GM12873 (cell line): ENCODE data around the gene CCDC54.

Experiments
- TF ChIP-seq, protein P1 (sequence below): IDR thresholded peaks from 2 replicates; pipeline ENCODE4 v1.5.1; 2012; ENCODE audit warnings: low read depth, mild to moderate bottlenecking, moderate library complexity, low read length, control low read depth; ENCODE audit not compliant: insufficient read depth; ENCODE audit errors: missing control alignments

CCDC54 gene

DNA sequence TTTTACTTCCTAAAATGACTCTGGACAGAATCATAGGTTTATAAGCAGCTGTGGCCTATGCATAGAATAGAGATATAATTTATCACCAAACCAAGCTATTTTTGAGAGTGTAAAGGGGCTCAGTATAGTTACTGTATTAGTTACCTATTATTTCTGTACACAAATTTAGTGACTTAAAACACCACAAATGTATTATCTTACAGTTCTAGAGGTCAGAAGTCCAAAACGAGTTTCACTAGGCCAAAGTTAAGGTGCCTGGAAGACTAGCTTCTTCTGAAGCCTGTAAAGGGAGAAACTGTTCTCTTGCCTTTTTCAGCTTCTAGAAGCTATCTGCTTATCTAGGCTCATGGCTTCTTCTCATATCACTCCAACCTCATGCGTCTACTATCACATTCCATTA, 30.1 kb downstream of the CCDC54 start:
- TF ChIP-seq, protein P1, sequence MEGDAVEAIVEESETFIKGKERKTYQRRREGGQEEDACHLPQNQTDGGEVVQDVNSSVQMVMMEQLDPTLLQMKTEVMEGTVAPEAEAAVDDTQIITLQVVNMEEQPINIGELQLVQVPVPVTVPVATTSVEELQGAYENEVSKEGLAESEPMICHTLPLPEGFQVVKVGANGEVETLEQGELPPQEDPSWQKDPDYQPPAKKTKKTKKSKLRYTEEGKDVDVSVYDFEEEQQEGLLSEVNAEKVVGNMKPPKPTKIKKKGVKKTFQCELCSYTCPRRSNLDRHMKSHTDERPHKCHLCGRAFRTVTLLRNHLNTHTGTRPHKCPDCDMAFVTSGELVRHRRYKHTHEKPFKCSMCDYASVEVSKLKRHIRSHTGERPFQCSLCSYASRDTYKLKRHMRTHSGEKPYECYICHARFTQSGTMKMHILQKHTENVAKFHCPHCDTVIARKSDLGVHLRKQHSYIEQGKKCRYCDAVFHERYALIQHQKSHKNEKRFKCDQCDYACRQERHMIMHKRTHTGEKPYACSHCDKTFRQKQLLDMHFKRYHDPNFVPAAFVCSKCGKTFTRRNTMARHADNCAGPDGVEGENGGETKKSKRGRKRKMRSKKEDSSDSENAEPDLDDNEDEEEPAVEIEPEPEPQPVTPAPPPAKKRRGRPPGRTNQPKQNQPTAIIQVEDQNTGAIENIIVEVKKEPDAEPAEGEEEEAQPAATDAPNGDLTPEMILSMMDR: no peak

DNA sequence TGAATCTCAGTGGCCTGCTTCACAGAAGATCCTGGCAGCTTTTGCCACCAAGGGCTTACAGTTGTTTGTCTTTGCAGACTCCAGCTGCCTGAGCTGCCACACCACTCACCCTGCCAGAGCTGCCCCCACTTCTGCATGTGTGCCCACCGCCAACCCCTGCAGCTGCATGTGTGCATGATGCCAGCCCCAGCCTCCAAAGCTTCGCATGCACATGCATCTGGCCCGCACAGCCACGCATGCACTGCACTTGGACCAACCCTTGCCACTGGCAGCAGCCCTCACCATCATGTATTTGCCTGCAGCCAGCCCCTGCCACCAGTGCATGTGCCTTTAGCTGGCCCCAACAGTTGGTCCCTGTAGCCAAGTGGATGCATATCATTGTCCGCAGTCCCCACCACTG, 31.3 kb downstream of the CCDC54 start:
- TF ChIP-seq, protein P1: no peak

DNA sequence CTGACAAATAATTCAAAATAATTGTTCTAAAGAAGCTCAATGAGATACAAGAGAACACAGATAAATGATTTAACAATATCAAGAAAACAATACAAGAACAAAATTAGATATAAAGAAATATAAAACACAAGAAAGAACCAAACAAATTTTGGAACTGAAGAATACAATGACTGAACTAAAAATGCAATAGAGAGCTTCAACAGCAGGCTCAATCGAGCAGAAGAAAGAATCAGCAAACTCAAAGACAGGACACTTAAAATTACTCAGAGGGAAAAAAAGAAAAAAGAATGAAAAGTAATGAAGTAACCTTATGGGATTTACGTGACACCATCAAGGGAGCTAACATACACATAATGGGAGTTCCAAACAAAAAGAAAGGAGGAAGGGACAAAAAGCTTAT, 32.1 kb downstream of the CCDC54 start:
- TF ChIP-seq, protein P1: no peak

DNA sequence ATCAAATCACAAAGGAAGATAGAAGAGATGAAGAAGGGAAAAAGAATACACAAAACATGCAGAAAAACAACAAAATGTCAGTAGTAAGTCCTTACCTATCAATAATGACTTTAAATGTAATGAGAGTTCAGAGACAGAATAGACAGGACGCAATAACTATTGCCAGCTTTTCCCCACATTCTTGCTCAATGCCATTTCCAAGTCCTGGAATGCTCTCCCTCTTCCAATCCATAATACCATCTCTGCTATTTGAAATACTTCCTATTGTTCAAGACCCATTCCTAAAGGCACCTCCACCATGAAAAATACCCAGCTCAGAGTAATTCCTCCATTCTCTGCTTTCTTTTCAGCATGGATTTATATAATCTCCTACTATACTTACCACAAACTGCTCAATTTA, 33.4 kb downstream of the CCDC54 start:
- TF ChIP-seq, protein P1: no peak

DNA sequence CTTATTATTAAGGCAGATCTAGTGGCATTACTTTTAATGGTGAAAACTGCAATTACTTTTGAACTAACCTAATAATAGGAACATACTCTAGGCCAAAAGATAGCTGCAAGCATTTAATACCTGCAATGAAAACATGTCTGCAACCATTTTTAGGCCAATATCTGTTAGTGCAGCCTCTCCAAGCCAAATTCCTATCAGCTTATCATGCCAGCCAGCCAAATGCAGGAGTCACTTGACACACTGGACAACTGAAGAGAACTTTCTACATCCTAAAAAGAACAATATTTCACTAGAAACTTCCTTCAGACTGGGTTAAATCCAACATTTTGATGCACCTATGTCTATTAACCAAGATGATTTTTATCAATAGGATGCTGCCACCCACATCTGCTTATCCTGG, 33.8 kb downstream of the CCDC54 start:
- TF ChIP-seq, protein P1: no peak

DNA sequence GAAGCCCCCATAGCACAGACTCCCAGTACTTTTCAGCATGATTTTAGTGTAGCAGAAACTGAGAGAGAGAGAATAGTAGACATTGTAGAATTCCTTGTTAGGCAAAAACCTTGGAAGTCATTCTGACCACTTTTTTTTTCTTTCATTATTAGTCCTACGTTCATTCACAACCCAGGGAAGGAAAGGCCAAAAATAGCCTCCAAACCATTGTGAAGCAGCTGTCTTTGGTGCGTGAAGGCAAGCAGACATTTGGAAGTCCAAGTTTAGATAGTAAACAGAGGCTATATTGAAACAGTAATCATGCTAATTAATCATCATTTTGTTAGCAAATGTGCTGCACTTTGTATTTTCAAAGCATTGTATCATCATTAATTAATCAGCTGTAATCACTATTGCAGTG, 34.5 kb downstream of the CCDC54 start:
- TF ChIP-seq, protein P1: no peak

DNA sequence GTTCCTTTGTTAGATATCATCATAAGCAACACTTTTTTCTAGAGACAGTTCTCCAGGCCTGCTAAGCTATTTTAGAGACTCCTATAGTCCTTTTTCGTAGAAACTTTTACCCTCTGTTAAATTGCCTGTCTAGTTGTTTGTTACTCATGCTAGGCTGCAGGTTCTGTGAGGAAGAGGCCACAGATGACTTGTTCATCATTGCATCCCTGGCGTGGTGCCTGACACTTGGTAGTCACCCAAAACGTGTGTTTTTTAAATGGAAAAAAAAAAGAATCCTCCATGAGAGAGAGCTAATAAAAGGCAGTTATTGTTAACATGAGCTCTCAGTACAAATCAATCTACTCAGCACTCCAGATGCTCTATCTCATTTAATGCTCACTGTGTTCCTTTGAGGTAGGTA, 35.1 kb downstream of the CCDC54 start:
- TF ChIP-seq, protein P1: no peak

DNA sequence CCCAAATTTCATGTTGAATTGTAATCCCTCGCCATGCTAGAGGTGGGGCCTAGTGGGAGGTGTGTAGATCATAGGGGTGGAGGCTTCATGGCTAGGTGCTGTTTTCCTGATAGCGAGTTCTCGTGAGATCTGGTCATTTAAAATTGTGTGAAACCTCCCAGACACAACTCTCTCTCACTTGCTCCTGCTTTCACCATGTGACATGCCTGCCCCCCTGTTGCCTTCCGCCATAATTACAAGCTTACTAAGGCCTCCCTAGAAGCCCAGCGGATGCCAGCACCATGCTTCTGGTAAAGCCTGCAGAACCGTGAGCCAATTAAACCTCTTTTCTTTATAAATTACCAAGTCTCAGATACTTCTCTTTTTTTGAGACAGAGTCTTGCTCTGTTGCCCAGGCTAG, 36.0 kb downstream of the CCDC54 start:
- TF ChIP-seq, protein P1: no peak
